Gastrocnemius medialis (tissue), 4 donors: ENCODE measurements around the gene CD79B.
"Not testable (repeated sequence)": the region's sequence is repeated elsewhere in the genome, so short reads cannot be mapped to it uniquely, and the experiment has no call there.

ENCODE experiments used
- CTCF ChIP-seq, 5 experiments: fragments of 450-650 bp in 3 of 5; fragments of 200-600 bp in 2 of 5; sonication (generic) in 2 of 5; IDR thresholded peaks in 4 of 5; conservative IDR thresholded peaks in 1 of 5; 1 replicate in 4 of 5; 2 replicates in 1 of 5; pipeline ENCODE4 v1.5.1; 2016 to 2019; ENCODE audit warnings: antibody characterized with exemption in 5 of 5, mild to moderate bottlenecking in 3 of 5, moderate library complexity in 3 of 5
- POLR2A ChIP-seq, 2 donors: fragments of 450-650 bp; IDR thresholded peaks; one replicate each; pipeline ENCODE4 v1.6.1; 2017; ENCODE audit warnings: antibody characterized with exemption in 2 of 2, mild to moderate bottlenecking in 2 of 2, moderate library complexity in 2 of 2

- peak; percentile 1 to 49 (median 23) for TF ChIP-seq CTCF (IDR thresholded peaks at IDR 0.05 in 4 of 5, conservative IDR thresholded peaks at IDR 0.05 in 1 of 5)
- not testable (repeated sequence) for TF ChIP-seq POLR2A (IDR thresholded peaks at IDR 0.05)
These were observed 42.9 kb downstream of the CD79B start for GRCh38 chr17:63889026-63889848.
